OCI-LY1 (cell line): ENCODE results near the gene LY86.

ENCODE experiments used
- H2AFZ ChIP-seq: fragments of 200-600 bp; sonication (generic), shearing (Covaris generic); 2 replicates; pipeline ENCODE4 v1.6.0; 2014; ENCODE audit warnings: antibody characterized with exemption, mild to moderate bottlenecking, low read length
- H3F3A ChIP-seq: fragments of 200-600 bp; sonication (generic), shearing (Covaris generic); 2 replicates; pipeline ENCODE4 v1.6.0; 2014; ENCODE audit warnings: mild to moderate bottlenecking, antibody characterized with exemption, low read length, moderate library complexity; ENCODE audit not compliant: insufficient read depth
- H3K27ac ChIP-seq: fragments of 200-600 bp; sonication (generic); 2 replicates; pipeline ENCODE4 v1.5.1; 2014; ENCODE audit warnings: low read length, mixed run types, mild to moderate bottlenecking, low read depth; ENCODE audit not compliant: poor library complexity, severe bottlenecking
- H3K27me3 ChIP-seq: fragments of 200-600 bp; sonication (generic); 2 replicates; pipeline ENCODE4 v1.6.0; 2014; ENCODE audit warnings: antibody characterized with exemption, mild to moderate bottlenecking, low read length, moderate library complexity; ENCODE audit not compliant: insufficient read depth
- H3K36me3 ChIP-seq: fragments of 200-600 bp; sonication (generic); 2 replicates; pipeline ENCODE4 v1.6.1; 2014; ENCODE audit warnings: mild to moderate bottlenecking, antibody characterized with exemption, low read length, moderate library complexity, mixed read lengths; ENCODE audit not compliant: insufficient read depth
- H3K4me1 ChIP-seq: fragments of 200-600 bp; sonication (generic); 2 replicates; pipeline ENCODE4 v1.5.1; 2014; ENCODE audit warnings: mild to moderate bottlenecking, low read length, moderate library complexity; ENCODE audit not compliant: insufficient read depth, severe bottlenecking
- H3K4me2 ChIP-seq: fragments of 200-600 bp; sonication (generic), shearing (Covaris generic); 2 replicates; pipeline ENCODE4 v1.6.1; 2014; ENCODE audit warnings: low read length
- H3K4me3 ChIP-seq: fragments of 200-600 bp; sonication (generic); 2 replicates; pipeline ENCODE4 v1.5.1; 2014; ENCODE audit warnings: low read length, low read depth, mild to moderate bottlenecking, mixed read lengths; ENCODE audit not compliant: poor library complexity, severe bottlenecking
- H3K79me2 ChIP-seq: fragments of 200-600 bp; shearing (Covaris generic); 2 replicates; pipeline ENCODE4 v1.6.1; 2016; ENCODE audit warnings: mixed run types, low read length, mixed read lengths; ENCODE audit not compliant: insufficient read depth
- H3K9ac ChIP-seq: fragments of 200-600 bp; sonication (generic), shearing (Covaris generic); 2 replicates; pipeline ENCODE4 v1.6.1; 2014; ENCODE audit warnings: mild to moderate bottlenecking, low read length, mixed read lengths
- H3K9me2 ChIP-seq: fragments of 200-600 bp; sonication (generic), shearing (Covaris generic); 2 replicates; pipeline ENCODE4 v1.6.1; 2014; ENCODE audit warnings: low read depth, mild to moderate bottlenecking, low read length, mixed read lengths
- H3K9me3 ChIP-seq: fragments of 200-600 bp; shearing (Covaris generic); 2 replicates; pipeline ENCODE4 v1.6.1; 2014; ENCODE audit warnings: low read length, mixed read lengths
- H4K20me1 ChIP-seq: fragments of 200-600 bp; sonication (generic), shearing (Covaris generic); 2 replicates; pipeline ENCODE4 v1.6.0; 2016; ENCODE audit warnings: mild to moderate bottlenecking, low read length; ENCODE audit not compliant: insufficient read depth
- EZH2 ChIP-seq: fragments of 200-600 bp; sonication (generic), shearing (Covaris generic); IDR thresholded peaks from 2 replicates; pipeline ENCODE4 v1.8.0; 2017; ENCODE audit warnings: borderline replicate concordance, mixed run types, mild to moderate bottlenecking, antibody characterized with exemption, low read length, moderate library complexity, mixed read lengths
- TF ChIP-seq, protein P1 (sequence below): fragments of 200-600 bp; sonication (generic), shearing (Covaris generic); IDR thresholded peaks from 2 replicates; pipeline ENCODE4 v1.5.1; 2017; ENCODE audit warnings: mild to moderate bottlenecking, antibody characterized with exemption, low read length, moderate library complexity, mixed read lengths

LY86 gene

DNA sequence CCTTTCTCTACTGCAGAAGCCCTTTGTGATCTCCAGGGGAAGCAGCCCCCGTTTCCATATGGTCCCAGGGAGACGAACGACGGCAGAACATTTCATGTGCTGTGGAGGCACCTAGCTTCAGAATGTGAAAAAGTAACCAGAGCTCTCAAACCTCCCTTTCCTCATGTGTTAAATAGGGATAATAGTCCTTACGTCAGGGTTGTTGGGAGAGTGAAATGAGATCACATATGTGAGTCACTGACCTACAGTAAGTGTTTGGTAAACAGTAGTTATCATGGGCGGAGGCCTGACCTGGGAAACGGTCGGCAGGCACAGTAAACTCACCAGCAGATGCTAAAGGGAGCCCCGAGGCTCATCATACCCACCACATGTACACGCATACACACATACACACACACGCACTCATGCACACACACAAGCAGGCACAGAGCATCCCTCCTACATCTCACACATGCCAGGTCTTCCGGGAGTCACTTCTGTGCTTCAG, 89.7 kb downstream of the LY86 start:
- Histone ChIP-seq H3K27me3 (no peaks in the 10 kb centered on the region), H3K4me1 (no peaks in the 10 kb centered on the region), H3K27ac (no peak overlapping the region), H3K9ac (no peak overlapping the region), H4K20me1 (no peaks in the 10 kb centered on the region), H3K79me2 (no peaks in the 10 kb centered on the region), H3F3A (no peaks in the 10 kb centered on the region), H3K36me3 (no peaks in the 10 kb centered on the region), H3K4me3 (no peak overlapping the region), H3K9me3 (no peaks in the 10 kb centered on the region), H3K9me2 (no peaks in the 10 kb centered on the region), H3K4me2 (no peak overlapping the region), H2AFZ (no peak overlapping the region)
- TF ChIP-seq EZH2 = no peak
- TF ChIP-seq, protein P1, sequence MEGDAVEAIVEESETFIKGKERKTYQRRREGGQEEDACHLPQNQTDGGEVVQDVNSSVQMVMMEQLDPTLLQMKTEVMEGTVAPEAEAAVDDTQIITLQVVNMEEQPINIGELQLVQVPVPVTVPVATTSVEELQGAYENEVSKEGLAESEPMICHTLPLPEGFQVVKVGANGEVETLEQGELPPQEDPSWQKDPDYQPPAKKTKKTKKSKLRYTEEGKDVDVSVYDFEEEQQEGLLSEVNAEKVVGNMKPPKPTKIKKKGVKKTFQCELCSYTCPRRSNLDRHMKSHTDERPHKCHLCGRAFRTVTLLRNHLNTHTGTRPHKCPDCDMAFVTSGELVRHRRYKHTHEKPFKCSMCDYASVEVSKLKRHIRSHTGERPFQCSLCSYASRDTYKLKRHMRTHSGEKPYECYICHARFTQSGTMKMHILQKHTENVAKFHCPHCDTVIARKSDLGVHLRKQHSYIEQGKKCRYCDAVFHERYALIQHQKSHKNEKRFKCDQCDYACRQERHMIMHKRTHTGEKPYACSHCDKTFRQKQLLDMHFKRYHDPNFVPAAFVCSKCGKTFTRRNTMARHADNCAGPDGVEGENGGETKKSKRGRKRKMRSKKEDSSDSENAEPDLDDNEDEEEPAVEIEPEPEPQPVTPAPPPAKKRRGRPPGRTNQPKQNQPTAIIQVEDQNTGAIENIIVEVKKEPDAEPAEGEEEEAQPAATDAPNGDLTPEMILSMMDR = no peak

DNA sequence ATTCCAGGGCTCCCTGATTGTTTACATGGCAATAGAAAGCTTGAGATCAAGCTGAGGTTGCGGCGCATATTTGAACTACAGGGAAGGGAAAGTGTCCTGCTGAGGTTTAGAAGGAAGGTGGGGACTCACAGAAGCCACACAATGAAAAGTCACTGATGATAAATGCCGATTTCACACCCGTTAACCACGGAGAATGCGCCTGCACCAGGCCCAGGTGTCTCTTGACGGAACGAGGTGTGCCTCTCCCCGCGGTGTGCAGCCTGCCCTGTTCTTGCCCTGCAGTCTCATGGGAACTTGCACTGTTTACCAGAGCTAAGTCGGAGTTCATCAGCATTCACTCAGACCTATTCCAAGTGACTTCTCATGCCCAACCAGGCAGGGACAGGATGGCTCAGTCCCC, 90.3 kb downstream of the LY86 start:
- no peak overlapping the region for H2AFZ ChIP-seq
- no peaks in the 10 kb centered on the region for H3K4me1 ChIP-seq
- H3K9me3 ChIP-seq = no peaks in the 10 kb centered on the region

DNA sequence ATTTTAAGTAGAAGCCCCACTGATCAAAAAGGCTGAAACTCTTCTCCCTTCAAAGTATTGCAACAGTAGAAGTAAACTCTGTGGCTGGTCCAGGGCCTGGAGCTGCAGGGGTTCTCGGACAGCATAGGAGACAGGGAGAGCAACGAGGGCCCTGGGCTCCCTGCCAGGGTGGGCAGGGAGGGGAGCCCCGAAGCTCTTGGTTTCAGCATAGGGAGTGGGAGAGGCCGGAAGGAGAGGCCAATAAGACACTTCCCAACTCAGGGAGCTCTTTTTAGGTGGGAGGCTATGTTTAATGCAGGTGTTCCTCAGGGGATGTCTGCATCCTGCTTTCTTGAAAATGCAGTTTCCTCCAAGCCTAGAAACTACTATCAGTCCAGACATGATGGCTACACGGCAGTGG, 91.1 kb downstream of the LY86 start:
- H2AFZ ChIP-seq = no peak overlapping the region
- H3K79me2 ChIP-seq = no peaks in the 10 kb centered on the region
- no peak overlapping the region for H3K4me2 ChIP-seq
- no peak overlapping the region for H3K27ac ChIP-seq
- no peaks in the 10 kb centered on the region for H3K27me3 ChIP-seq
- H3K36me3 ChIP-seq = no peaks in the 10 kb centered on the region
- no peak overlapping the region for H3K9ac ChIP-seq
- no peak overlapping the region for H3K4me3 ChIP-seq
- H3F3A ChIP-seq = no peaks in the 10 kb centered on the region
- H3K4me1 ChIP-seq = no peaks in the 10 kb centered on the region
- H4K20me1 ChIP-seq = no peaks in the 10 kb centered on the region
- TF ChIP-seq, protein P1 = no peak
- no peak for TF ChIP-seq EZH2
- no peaks in the 10 kb centered on the region for H3K9me2 ChIP-seq
- no peaks in the 10 kb centered on the region for H3K9me3 ChIP-seq

More for the DNA sequence above, 90.3 kb downstream of the LY86 start:
- no peaks in the 10 kb centered on the region for H4K20me1 ChIP-seq
- no peak overlapping the region for H3K27ac ChIP-seq
- H3K36me3 ChIP-seq = no peaks in the 10 kb centered on the region
- no peaks in the 10 kb centered on the region for H3K27me3 ChIP-seq
- no peak overlapping the region for H3K4me2 ChIP-seq
- H3K9ac ChIP-seq = no peak overlapping the region
- H3K9me2 ChIP-seq = no peaks in the 10 kb centered on the region
- no peaks in the 10 kb centered on the region for H3K79me2 ChIP-seq
- no peak for TF ChIP-seq EZH2
- TF ChIP-seq, protein P1 = no peak
- H3F3A ChIP-seq = no peaks in the 10 kb centered on the region
- H3K4me3 ChIP-seq = no peak overlapping the region
